Measurements from ENCODE around the gene RAPGEF4. TPM values are rescaled to one million over a fixed set of nuclear protein-coding genes. Genes with fewer than 3 reads are reported as not detected.

RAPGEF4 gene
- total and polyA plus RNA-seq, 2 of the 13 experiments (the other 11 are each of a cell fraction or from before 2014, with no cell fraction given), result 0.78 to 0.91 TPM

GRCh38 chr2:172993931-172994717 lies 258.5 kb downstream of the RAPGEF4 start (continued):
- TF ChIP-seq, protein P1, sequence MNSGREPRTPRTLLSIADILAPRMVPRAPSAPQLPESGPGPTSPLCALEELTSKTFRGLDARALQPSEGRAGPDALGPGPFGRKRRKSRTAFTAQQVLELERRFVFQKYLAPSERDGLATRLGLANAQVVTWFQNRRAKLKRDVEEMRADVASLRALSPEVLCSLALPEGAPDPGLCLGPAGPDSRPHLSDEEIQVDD (CRISPR knock-in tag; IDR thresholded peaks at IDR 0.05; ENCODE audit: borderline replicate concordance), result no peak
- no peak for TF ChIP-seq ZFP41 (CRISPR knock-in tag; IDR thresholded peaks at IDR 0.05; ENCODE audit: borderline replicate concordance)
- TF ChIP-seq, protein P2, sequence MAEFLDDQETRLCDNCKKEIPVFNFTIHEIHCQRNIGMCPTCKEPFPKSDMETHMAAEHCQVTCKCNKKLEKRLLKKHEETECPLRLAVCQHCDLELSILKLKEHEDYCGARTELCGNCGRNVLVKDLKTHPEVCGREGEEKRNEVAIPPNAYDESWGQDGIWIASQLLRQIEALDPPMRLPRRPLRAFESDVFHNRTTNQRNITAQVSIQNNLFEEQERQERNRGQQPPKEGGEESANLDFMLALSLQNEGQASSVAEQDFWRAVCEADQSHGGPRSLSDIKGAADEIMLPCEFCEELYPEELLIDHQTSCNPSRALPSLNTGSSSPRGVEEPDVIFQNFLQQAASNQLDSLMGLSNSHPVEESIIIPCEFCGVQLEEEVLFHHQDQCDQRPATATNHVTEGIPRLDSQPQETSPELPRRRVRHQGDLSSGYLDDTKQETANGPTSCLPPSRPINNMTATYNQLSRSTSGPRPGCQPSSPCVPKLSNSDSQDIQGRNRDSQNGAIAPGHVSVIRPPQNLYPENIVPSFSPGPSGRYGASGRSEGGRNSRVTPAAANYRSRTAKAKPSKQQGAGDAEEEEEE (CRISPR knock-in tag; IDR thresholded peaks at IDR 0.05; ENCODE audit: borderline replicate concordance), result no peak
- TF ChIP-seq, protein P3, sequence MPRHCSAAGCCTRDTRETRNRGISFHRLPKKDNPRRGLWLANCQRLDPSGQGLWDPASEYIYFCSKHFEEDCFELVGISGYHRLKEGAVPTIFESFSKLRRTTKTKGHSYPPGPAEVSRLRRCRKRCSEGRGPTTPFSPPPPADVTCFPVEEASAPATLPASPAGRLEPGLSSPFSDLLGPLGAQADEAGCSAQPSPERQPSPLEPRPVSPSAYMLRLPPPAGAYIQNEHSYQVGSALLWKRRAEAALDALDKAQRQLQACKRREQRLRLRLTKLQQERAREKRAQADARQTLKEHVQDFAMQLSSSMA (CRISPR knock-in tag; IDR thresholded peaks at IDR 0.05), result no peak
- TF ChIP-seq ZNF607 (CRISPR knock-in tag; IDR thresholded peaks at IDR 0.05; ENCODE audit: borderline replicate concordance), result no peak
- no peak for TF ChIP-seq ZKSCAN8 (CRISPR knock-in tag; IDR thresholded peaks at IDR 0.05; ENCODE audit: borderline replicate concordance)
- peak; percentile 70 for TF ChIP-seq FOXP4 (CRISPR knock-in tag; IDR thresholded peaks at IDR 0.05)
- TF ChIP-seq ZNF512B (CRISPR knock-in tag; IDR thresholded peaks at IDR 0.05; ENCODE audit: borderline replicate concordance), result no peak
- no peak for TF ChIP-seq KAT2B (IDR thresholded peaks at IDR 0.05; ENCODE audit: borderline replicate concordance, low read depth, low read length)
- TF ChIP-seq SAP130 (CRISPR knock-in tag; IDR thresholded peaks at IDR 0.05; ENCODE audit: low read depth), result peak; percentile 62
- no peak for TF ChIP-seq ZNF646 (CRISPR knock-in tag; IDR thresholded peaks at IDR 0.05)
- TF ChIP-seq TBX3 (IDR thresholded peaks at IDR 0.05; ENCODE audit: borderline replicate concordance), result no peak
- no peak for TF ChIP-seq ZNF234 (CRISPR knock-in tag; conservative IDR thresholded peaks at IDR 0.05)

All from HepG2 (cell line).